ENCODE results near the gene PRM1. TPM values are rescaled to one million over a fixed set of nuclear protein-coding genes. Genes with fewer than 3 reads are reported as not detected.

The PRM1 gene
- total and polyA plus RNA-seq, 2 of the 13 experiments (the other 11 are each of a cell fraction or from before 2014, with no cell fraction given) = not detected

- Histone ChIP-seq H3K9me3 (ENCODE audit: low read length) (no peaks in the 10 kb centered on the region), H3K27ac (ENCODE audit: extremely low read length, insufficient read depth, low read length) (peak within 1 kb of the TSS; percentile 81), H3K36me3 (replicated peaks in 1 of 2; ENCODE audit: control insufficient read depth in 1 of 2, insufficient read depth in 2 of 2, low read length in 2 of 2) (no peaks in the 10 kb centered on the region), H3K9ac (ENCODE audit: insufficient read depth, low read depth, low read length) (peak within 1 kb of the TSS; percentile 50), H3K4me3 (replicated peaks in 1 of 3; ENCODE audit: insufficient read depth in 1 of 3, low read depth in 2 of 3, low read length in 3 of 3) (no peak within 1 kb of the TSS), H3K79me2 (ENCODE audit: insufficient read depth, low read length) (no peaks in the 10 kb centered on the region), H3K4me1 (ENCODE audit: insufficient read depth, low read length) (peaks cover 91% of the 10 kb centered on the region), H3K27me3 (ENCODE audit: control insufficient read depth in 1 of 2, insufficient read depth in 2 of 2, low read length in 2 of 2) (no peaks in the 10 kb centered on the region), H2AFZ (ENCODE audit: low read length) (peak within 1 kb of the TSS; percentile 73), H4K20me1 (ENCODE audit: insufficient read depth, low read length) (no peaks in the 10 kb centered on the region), H3K4me2 (ENCODE audit: low read depth, low read length) (peak within 1 kb of the TSS; percentile 38)
- 93% methylated on average over 30 of the region's 30 CpGs for WGBS (ENCODE audit: low lambda C conversion rate)
- CTCF ChIA-PET (ENCODE audit: low intra/inter-chr PET ratio, low total read pairs) = no interaction called here
- FAIRE-seq = no peak
- POLR2A ChIA-PET = interaction anchor here (0.9 to 14.0 kb wide), 10 partner anchors 11 to 98 kb away, joined by 3 to 351 read pairs (median 12); partner anchors contain the start of gene SOCS1
- no TSS peak for BruUV-seq (replicated peaks)
- DNase-seq (ENCODE audit: low spot score) = no peak
- intact Hi-C loops (cut with micrococcal nuclease; ENCODE audit: unreplicated experiment) (no loop called here), in situ Hi-C loops (cut with HindIII; ENCODE audit: extremely low pct_ligation_motif_present, low pct_unique_long_range_greater_than_20kb) (no loop called here)
- peak; percentile 21 for ATAC-seq
- peak; percentile 19 for TF ChIP-seq AGO2 (optimal IDR thresholded peaks at IDR 0.05; ENCODE audit: low read depth, low read length)
- peak; percentile 79; the same call in 1 of the 2 replicates for TF ChIP-seq ZNF839 (CRISPR knock-in tag; IDR thresholded peaks at IDR 0.05; ENCODE audit: borderline replicate concordance)
- TF ChIP-seq FIP1L1 (IDR thresholded peaks at IDR 0.05; ENCODE audit: borderline replicate concordance, insufficient read depth, low read depth, low read length) = no peak
- TF ChIP-seq ZBTB1 (CRISPR knock-in tag; IDR thresholded peaks at IDR 0.05; ENCODE audit: borderline replicate concordance) = no peak
- TF ChIP-seq, protein P1, sequence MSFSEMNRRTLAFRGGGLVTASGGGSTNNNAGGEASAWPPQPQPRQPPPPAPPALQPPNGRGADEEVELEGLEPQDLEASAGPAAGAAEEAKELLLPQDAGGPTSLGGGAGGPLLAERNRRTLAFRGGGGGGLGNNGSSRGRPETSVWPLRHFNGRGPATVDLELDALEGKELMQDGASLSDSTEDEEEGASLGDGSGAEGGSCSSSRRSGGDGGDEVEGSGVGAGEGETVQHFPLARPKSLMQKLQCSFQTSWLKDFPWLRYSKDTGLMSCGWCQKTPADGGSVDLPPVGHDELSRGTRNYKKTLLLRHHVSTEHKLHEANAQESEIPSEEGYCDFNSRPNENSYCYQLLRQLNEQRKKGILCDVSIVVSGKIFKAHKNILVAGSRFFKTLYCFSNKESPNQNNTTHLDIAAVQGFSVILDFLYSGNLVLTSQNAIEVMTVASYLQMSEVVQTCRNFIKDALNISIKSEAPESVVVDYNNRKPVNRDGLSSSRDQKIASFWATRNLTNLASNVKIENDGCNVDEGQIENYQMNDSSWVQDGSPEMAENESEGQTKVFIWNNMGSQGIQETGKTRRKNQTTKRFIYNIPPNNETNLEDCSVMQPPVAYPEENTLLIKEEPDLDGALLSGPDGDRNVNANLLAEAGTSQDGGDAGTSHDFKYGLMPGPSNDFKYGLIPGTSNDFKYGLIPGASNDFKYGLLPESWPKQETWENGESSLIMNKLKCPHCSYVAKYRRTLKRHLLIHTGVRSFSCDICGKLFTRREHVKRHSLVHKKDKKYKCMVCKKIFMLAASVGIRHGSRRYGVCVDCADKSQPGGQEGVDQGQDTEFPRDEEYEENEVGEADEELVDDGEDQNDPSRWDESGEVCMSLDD (CRISPR knock-in tag; IDR thresholded peaks at IDR 0.05; ENCODE audit: borderline replicate concordance) = no peak
- no peak for TF ChIP-seq SATB2 (CRISPR knock-in tag; IDR thresholded peaks at IDR 0.05)
- TF ChIP-seq ZNF672 (CRISPR knock-in tag; IDR thresholded peaks at IDR 0.05) = 0 out of 2 replicates have a peak, but pooled peaks have one; percentile 38
- no peak for TF ChIP-seq SYNCRIP (IDR thresholded peaks at IDR 0.05; ENCODE audit: insufficient read depth, low read depth, low read length)
- no peak for TF ChIP-seq ZNF792 (CRISPR knock-in tag; IDR thresholded peaks at IDR 0.05)
- peak; percentile 81 for TF ChIP-seq ZNF687 (CRISPR knock-in tag; IDR thresholded peaks at IDR 0.05)
- peak; percentile 86 for TF ChIP-seq NRL (CRISPR knock-in tag; IDR thresholded peaks at IDR 0.05; ENCODE audit: borderline replicate concordance)
- 0 out of 2 replicates have a peak, but pooled peaks have one; percentile 7 for TF ChIP-seq ZFY (CRISPR knock-in tag; IDR thresholded peaks at IDR 0.05)
- 0 out of 2 replicates have a peak, but pooled peaks have one; percentile 37 for TF ChIP-seq ZNF451 (CRISPR knock-in tag; IDR thresholded peaks at IDR 0.05)
- peak; percentile 49 for TF ChIP-seq AGO1 (IDR thresholded peaks at IDR 0.05; ENCODE audit: low read depth, low read length, poor library complexity, severe bottlenecking)
- TF ChIP-seq ZNF260 (CRISPR knock-in tag; IDR thresholded peaks at IDR 0.05; ENCODE audit: borderline replicate concordance, low read depth) = 0 out of 2 replicates have a peak, but pooled peaks have one; percentile 65
- TF ChIP-seq PHF21A (CRISPR knock-in tag; IDR thresholded peaks at IDR 0.05) = no peak
- peak; percentile 27; the same call in 1 of the 2 replicates for TF ChIP-seq GABPB1 (CRISPR knock-in tag; IDR thresholded peaks at IDR 0.05)
Measured at GRCh38 chr16:11272921-11273720, 8.0 kb downstream of the PRM1 start, which contains the start of gene PRM3. Gene PRM3 (minus strand): TSS chr16:11273629. CDS start chr16:11273595, 34 bp downstream.
